ENCODE measurements around the gene TGM4. TPM values are rescaled to one million over a fixed set of nuclear protein-coding genes. Genes with fewer than 3 reads are reported as not detected.

TGM4 gene
- total RNA-seq, 2 donors from 2014 or later = not detected

GRCh38 chr3:44955917-44956316, 81.5 kb downstream of the TGM4 start:
- ATAC-seq (no peak), DNase-seq (ENCODE audit: low spot score in 2 of 2) (no peak)
- Mint-ChIP-seq H3K9me3 (no peaks in the 10 kb centered on the region), H3K36me3 (peaks cover 0 to 5% of the 10 kb centered on the region in 2 donors), H3K27ac (no peak overlapping the region)

GRCh38 chr3:44957986-44958385, 83.6 kb downstream of the TGM4 start:
- Mint-ChIP-seq H3K27ac (no peak overlapping the region), H3K36me3 (peaks cover 0 to 5% of the 10 kb centered on the region in 2 donors), H3K9me3 (no peaks in the 10 kb centered on the region)
- no peak for ATAC-seq
- no peak for DNase-seq (ENCODE audit: low spot score in 2 of 2)

DNA sequence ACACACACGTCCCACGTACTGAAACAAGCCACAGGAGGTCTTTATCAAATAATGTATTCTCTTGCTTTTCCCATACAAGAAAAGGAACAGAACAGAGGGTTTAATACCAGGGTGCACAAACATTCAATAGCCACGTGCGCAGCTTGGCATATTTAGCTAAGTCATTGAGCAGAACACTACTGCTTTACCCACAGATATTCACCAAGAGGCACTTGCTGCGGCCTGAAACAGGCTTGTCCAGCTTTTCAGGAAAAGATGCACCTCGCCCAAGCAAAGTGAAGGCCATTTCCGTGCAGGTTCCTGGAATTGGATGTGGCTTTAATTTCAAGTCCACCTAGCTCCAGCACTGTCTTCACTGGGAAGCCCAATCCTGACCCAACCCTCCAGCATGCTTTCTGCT, 84.0 kb downstream of the TGM4 start:
- ATAC-seq (no peak), DNase-seq (ENCODE audit: low spot score in 2 of 2) (no peak)
- Mint-ChIP-seq H3K36me3 (peaks cover 0 to 5% of the 10 kb centered on the region in 2 donors), H3K27ac (no peak overlapping the region), H3K9me3 (no peaks in the 10 kb centered on the region)

- H3K9me3 Mint-ChIP-seq = no peaks in the 10 kb centered on the region
- DNase-seq (ENCODE audit: low spot score in 2 of 2) = no peak
- peak in 1 of 2 donors; percentile 79 for ATAC-seq
- peaks cover 0 to 5% of the 10 kb centered on the region in 2 donors for H3K36me3 Mint-ChIP-seq
- H3K27ac Mint-ChIP-seq = no peak overlapping the region
Measured at GRCh38 chr3:44960387-44961026, 86.1 kb downstream of the TGM4 start.

GRCh38 chr3:44961888-44962287, 87.5 kb downstream of the TGM4 start:
- H3K9me3 Mint-ChIP-seq = no peaks in the 10 kb centered on the region
- DNase-seq (ENCODE audit: low spot score in 2 of 2) (no peak), ATAC-seq (no peak)
- peaks cover 0 to 4% of the 10 kb centered on the region in 2 donors for H3K36me3 Mint-ChIP-seq
- H3K27ac Mint-ChIP-seq = no peak overlapping the region

DNA sequence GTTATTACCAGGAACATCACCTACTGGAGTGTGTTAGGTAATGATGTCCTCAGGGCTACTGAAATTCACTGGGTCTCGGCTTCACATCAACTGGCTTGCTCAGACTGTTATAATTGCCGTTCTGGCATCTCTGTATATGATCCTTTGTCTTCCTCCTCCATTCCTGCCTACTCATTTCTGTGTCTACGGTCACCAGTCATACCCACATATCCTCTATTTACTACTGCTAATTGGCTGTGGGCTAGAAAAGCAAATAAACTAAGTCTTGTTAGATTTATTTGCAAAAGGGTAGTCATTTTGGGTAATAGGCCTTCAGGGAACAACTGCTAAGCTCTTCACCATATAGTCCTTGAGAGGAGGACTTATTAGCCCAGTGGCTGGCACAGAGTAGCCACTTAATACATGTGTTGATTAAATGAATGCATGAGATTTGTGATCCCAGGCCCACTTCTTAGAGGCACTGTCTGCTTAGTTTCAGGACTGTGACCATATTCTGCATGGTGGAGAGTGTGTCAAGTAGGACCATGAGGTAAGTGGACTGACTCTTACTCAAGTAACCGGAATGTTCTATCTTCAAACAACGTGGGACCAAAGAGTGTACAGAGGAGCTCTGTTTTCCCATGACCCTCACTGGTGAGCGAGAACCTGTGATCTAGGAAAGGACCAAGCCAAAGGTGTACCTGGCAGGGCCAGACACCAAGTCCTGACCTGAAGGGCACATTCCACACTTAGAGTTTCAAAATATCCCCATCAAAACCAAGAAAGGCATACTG, 88.4 kb downstream of the TGM4 start:
- Mint-ChIP-seq H3K9me3 (no peaks in the 10 kb centered on the region), H3K36me3 (no peaks in the 10 kb centered on the region), H3K27ac (no peak overlapping the region)
- no peak for DNase-seq (ENCODE audit: low spot score in 2 of 2)
- no peak for ATAC-seq

- H3K36me3 Mint-ChIP-seq = no peaks in the 10 kb centered on the region
- no peak overlapping the region for H3K27ac Mint-ChIP-seq
- DNase-seq (ENCODE audit: low spot score in 2 of 2) (no peak), ATAC-seq (no peak)
- no peaks in the 10 kb centered on the region for H3K9me3 Mint-ChIP-seq
Measured at GRCh38 chr3:44963571-44964325, 89.3 kb downstream of the TGM4 start.

Other genes with a start within 250 kb of the TGM4 start
- gene ZNF197, start 249.6 kb upstream of the TGM4 start, total RNA-seq = 1 to 10 TPM; 8.1 to 9.6 TPM
- 1 to 10 TPM; 1.0 to 3.5 TPM for gene ZNF35, start 225.9 kb upstream of the TGM4 start, total RNA-seq
- 1 to 10 TPM; 1.1 to 1.5 TPM for gene ZNF502, start 161.9 kb upstream of the TGM4 start, total RNA-seq
- 1 to 10 TPM in 1 of 2 donors, under 1 TPM in 1; 0.64 to 1.4 TPM for gene ZNF501, start 145.0 kb upstream of the TGM4 start, total RNA-seq
- gene KIAA1143, start 113.0 kb upstream of the TGM4 start, total RNA-seq = 10 to 100 TPM; 20.2 to 31.3 TPM
- gene KIF15, start 112.8 kb upstream of the TGM4 start, total RNA-seq = 10 to 100 TPM; 37.8 to 39.5 TPM
- 1 to 10 TPM; 6.2 to 9.4 TPM for gene TMEM42, start 12.7 kb upstream of the TGM4 start, total RNA-seq
- 10 to 100 TPM; 21.7 to 40.5 TPM for gene ZDHHC3, start 101.6 kb downstream of the TGM4 start, total RNA-seq
- 10 to 100 TPM; 47.8 to 71.1 TPM for gene EXOSC7, start 101.6 kb downstream of the TGM4 start, total RNA-seq
- not detected for gene CLEC3B, start 151.7 kb downstream of the TGM4 start, total RNA-seq